Smooth muscle cell (in vitro differentiated cells): Measurements from ENCODE around the gene PARD3B. TPM values are rescaled to one million over a fixed set of nuclear protein-coding genes. Genes with fewer than 3 reads are reported as not detected.

ENCODE experiments used
- DNase-seq: peaks from one replicate; lab custom pipeline; 2025; ENCODE audit not compliant: unreplicated experiment; lab: John Stamatoyannopoulos, UW
- H2AFZ ChIP-seq: fragments of 200-600 bp; sonication (generic); 2 replicates; pipeline ENCODE4 v1.6.0; 2016; ENCODE audit warnings: antibody characterized with exemption, low read depth, mild to moderate bottlenecking
- H3F3A ChIP-seq: fragments of 200-600 bp; sonication (generic); 2 replicates; pipeline ENCODE4 v1.6.0; 2017; ENCODE audit warnings: antibody characterized with exemption, low read depth
- H3K27ac ChIP-seq: fragments of 200-600 bp; sonication (generic); 2 replicates; pipeline ENCODE4 v1.5.1; 2016; ENCODE audit warnings: low read depth, mild to moderate bottlenecking
- H3K27me3 ChIP-seq: fragments of 200-600 bp; sonication (generic); 2 replicates; pipeline ENCODE4 v1.6.1; 2016; ENCODE audit warnings: low read depth, mild to moderate bottlenecking
- H3K36me3 ChIP-seq: fragments of 200-600 bp; sonication (generic); 2 replicates; pipeline ENCODE4 v1.5.1; 2016; ENCODE audit warnings: low read depth
- H3K4me1 ChIP-seq: fragments of 200-600 bp; sonication (generic); 2 replicates; pipeline ENCODE4 v1.5.1; 2016; ENCODE audit warnings: low read depth
- H3K4me2 ChIP-seq: fragments of 200-600 bp; sonication (generic); 2 replicates; pipeline ENCODE4 v1.6.0; 2016; ENCODE audit warnings: mild to moderate bottlenecking
- H3K4me3 ChIP-seq: fragments of 200-600 bp; sonication (generic); 2 replicates; pipeline ENCODE4 v1.5.1; 2016; ENCODE audit warnings: mild to moderate bottlenecking
- H3K79me2 ChIP-seq: fragments of 200-600 bp; sonication (generic); 2 replicates; pipeline ENCODE4 v1.6.0; 2016; ENCODE audit warnings: low read depth, mild to moderate bottlenecking
- H3K9ac ChIP-seq: fragments of 200-600 bp; sonication (generic); 2 replicates; pipeline ENCODE4 v1.6.0; 2016; ENCODE audit warnings: low read depth
- H3K9me3 ChIP-seq: fragments of 200-600 bp; sonication (generic); replicated peaks from 2 replicates; pipeline ENCODE4 v1.5.1; 2016; ENCODE audit warnings: low read depth
- H4K20me1 ChIP-seq: fragments of 200-600 bp; sonication (generic); 2 replicates; pipeline ENCODE4 v1.6.0; 2016; ENCODE audit warnings: low read depth
- WGBS: methylation state at CpG from one replicate; pipeline ENCODE4 v1.1.7; 2016; ENCODE audit warnings: low lambda C conversion rate; 5-methylcytosine and 5-hydroxymethylcytosine counted together
- polyA plus RNA-seq: library from polyadenylated mRNA; unstranded; fragments of >200 nt; fragmentation: Nextera tagmentation; extraction: Ambion mirVana; gene quantifications from 2 replicates; pipeline ENCODE4 v1.2.1, GENCODE V29; 2016
- total RNA-seq: library from RNA; depleted of rRNA; stranded (reverse); fragments of >200 nt; gene quantifications from 2 replicates; pipeline ENCODE4 v1.2.3, GENCODE V29; 2014
- TF ChIP-seq, protein P1 (sequence below): fragments of 200-600 bp; sonication (generic); IDR thresholded peaks from 2 replicates; pipeline ENCODE4 v1.5.1; 2017; ENCODE audit warnings: borderline replicate concordance, mild to moderate bottlenecking, antibody characterized with exemption; ENCODE audit not compliant: insufficient read depth, poor library complexity, severe bottlenecking

PARD3B gene
- total and polyA plus RNA-seq, 2 experiments from 2014 or later = 3.3 to 12.2 TPM

DNA sequence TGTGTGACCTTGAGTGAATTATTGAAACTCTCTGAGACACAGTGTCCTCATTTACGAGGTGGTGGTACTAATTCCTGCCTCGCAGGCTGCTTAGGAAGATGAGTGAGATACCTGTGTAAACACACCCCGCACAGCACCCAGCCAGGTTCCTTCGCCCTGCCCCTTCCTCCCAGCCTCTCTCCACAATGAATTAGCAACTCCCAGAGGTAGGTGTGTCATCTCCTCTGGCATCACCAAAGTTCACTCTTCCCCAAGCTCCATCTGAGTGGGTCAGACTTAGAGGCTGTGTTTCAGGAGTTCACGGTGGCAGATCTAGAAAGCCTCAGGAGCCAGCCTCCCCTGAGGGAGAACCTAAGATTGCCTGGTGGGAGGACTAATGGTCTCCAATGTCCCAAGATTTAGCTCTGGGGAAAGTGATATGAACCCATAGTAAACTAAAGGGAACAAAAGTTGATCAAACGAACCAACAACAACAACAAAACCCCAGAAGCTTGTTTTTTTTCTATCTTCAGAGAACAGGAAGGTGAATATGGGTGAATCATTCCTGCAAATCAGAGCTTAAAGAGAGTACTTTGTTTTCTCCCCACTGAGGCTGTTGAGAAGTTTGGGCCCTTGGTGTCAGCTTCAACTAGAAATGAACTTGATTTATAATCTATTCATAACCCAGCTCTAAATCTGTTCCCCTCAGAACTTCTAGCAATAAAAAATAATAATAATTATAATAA is 1092.7 kb downstream of the PARD3B start:
- WGBS = 75% methylated on average over 6 of the region's 6 CpGs
- no peak overlapping the region for H3K4me3 ChIP-seq
- H3K36me3 ChIP-seq = no peaks in the 10 kb centered on the region
- H3K27me3 ChIP-seq = no peaks in the 10 kb centered on the region
- H3K9me3 ChIP-seq = no peaks in the 10 kb centered on the region
- H3K79me2 ChIP-seq = no peaks in the 10 kb centered on the region
- H3F3A ChIP-seq = no peaks in the 10 kb centered on the region
- H3K9ac ChIP-seq = no peak overlapping the region
- H3K4me2 ChIP-seq = no peak overlapping the region
- H3K27ac ChIP-seq = no peak overlapping the region
- DNase-seq = no peak
- TF ChIP-seq, protein P1, sequence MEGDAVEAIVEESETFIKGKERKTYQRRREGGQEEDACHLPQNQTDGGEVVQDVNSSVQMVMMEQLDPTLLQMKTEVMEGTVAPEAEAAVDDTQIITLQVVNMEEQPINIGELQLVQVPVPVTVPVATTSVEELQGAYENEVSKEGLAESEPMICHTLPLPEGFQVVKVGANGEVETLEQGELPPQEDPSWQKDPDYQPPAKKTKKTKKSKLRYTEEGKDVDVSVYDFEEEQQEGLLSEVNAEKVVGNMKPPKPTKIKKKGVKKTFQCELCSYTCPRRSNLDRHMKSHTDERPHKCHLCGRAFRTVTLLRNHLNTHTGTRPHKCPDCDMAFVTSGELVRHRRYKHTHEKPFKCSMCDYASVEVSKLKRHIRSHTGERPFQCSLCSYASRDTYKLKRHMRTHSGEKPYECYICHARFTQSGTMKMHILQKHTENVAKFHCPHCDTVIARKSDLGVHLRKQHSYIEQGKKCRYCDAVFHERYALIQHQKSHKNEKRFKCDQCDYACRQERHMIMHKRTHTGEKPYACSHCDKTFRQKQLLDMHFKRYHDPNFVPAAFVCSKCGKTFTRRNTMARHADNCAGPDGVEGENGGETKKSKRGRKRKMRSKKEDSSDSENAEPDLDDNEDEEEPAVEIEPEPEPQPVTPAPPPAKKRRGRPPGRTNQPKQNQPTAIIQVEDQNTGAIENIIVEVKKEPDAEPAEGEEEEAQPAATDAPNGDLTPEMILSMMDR = no peak
- H3K4me1 ChIP-seq = no peaks in the 10 kb centered on the region
- no peak overlapping the region for H2AFZ ChIP-seq
- H4K20me1 ChIP-seq = no peaks in the 10 kb centered on the region

DNA sequence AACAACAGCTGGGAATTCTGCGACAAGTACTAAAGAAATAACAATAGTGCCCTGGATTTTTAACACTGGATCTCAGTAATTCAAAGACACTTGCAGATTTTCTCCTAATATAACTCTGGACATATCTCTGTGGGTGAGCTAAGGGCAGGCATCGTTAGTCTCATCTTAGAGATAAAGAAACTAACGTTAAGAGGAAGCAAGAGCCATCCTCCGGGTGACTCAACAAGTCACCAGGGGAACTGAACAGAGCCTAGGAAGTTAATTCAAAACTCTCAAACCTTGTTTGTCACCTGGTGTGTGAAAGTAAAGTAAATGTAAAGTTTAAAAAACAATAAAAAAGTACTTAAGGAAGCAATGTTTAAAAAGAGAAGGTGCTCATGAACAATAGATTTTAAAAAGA is 1095.4 kb downstream of the PARD3B start:
- WGBS = 33% methylated on average over 4 of the region's 4 CpGs
- Histone ChIP-seq H3K27me3 (no peaks in the 10 kb centered on the region), H3K4me2 (no peak overlapping the region), H3K79me2 (no peaks in the 10 kb centered on the region), H3K4me3 (no peak overlapping the region), H3K9ac (no peak overlapping the region), H3F3A (no peaks in the 10 kb centered on the region), H3K36me3 (no peaks in the 10 kb centered on the region), H2AFZ (no peak overlapping the region), H3K27ac (no peak overlapping the region), H4K20me1 (no peaks in the 10 kb centered on the region), H3K4me1 (no peaks in the 10 kb centered on the region), H3K9me3 (no peaks in the 10 kb centered on the region)
- DNase-seq = no peak
- TF ChIP-seq, protein P1 = no peak

DNA sequence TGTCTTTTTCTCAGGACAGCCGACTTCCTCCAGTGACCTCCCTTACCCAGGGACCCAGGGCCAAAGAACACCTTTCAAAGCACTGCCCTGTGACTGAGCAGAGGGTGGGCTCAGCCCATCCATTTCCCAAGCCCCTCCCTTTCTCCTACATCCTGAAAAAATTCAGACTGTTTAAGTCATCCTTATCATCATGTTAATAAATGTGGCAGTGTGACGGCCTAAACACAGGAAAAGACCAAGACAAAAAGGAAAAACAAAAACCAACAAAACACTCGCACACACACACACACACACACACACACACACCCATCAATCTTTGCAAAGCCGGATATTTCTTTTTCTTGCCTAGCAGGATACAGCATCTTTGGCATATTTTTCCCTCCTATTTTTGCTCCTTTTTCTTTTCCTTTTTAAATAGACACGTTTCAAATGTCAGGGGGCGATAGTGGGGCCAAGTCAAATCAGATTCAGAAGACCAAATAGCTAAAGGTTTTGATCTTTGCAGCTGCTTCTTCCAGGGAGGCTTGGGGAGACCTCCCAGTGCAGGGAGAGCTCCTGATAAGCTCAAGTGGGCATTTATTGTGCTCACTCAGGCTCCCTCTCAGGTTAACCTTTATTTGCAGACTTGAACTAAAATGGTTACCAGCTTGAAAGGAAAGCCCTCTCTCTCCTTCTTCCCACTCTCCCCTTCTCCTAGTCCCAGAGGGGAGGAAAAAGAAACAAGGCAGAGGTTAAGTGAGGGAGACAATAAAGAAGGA is 1097.5 kb downstream of the PARD3B start:
- TF ChIP-seq, protein P1 = no peak
- no peaks in the 10 kb centered on the region for H3K36me3 ChIP-seq
- H3K4me1 ChIP-seq = no peaks in the 10 kb centered on the region
- H3K4me2 ChIP-seq = no peak overlapping the region
- H3K27ac ChIP-seq = no peak overlapping the region
- no peaks in the 10 kb centered on the region for H3K9me3 ChIP-seq
- no peaks in the 10 kb centered on the region for H4K20me1 ChIP-seq
- no peak overlapping the region for H2AFZ ChIP-seq
- no peaks in the 10 kb centered on the region for H3K27me3 ChIP-seq
- no peaks in the 10 kb centered on the region for H3F3A ChIP-seq
- H3K79me2 ChIP-seq = no peaks in the 10 kb centered on the region
- DNase-seq = no peak
- H3K4me3 ChIP-seq = no peak overlapping the region
- no peak overlapping the region for H3K9ac ChIP-seq
- 58% methylated on average over 6 of the region's 6 CpGs for WGBS
